ENCODE results near the gene MRPL33.

The MRPL33 gene

GRCh38 chr2:27776097-27776496, 4.6 kb downstream of the MRPL33 start:
- in situ Hi-C loops (cut with HindIII; ENCODE audit: low sequenced_read_pairs) = no loop called here
- TF ChIP-seq CTCF (IDR thresholded peaks at IDR 0.05; ENCODE audit: low read depth, low read length, missing control alignments) = no peak
- no peak overlapping the region for H3K4me3 ChIP-seq (ENCODE audit: low read depth, low read length)
- DNase-seq (ENCODE audit: low read depth) = no peak

GRCh38 chr2:27776696-27777095, 5.2 kb downstream of the MRPL33 start:
- no peak overlapping the region for H3K4me3 ChIP-seq (ENCODE audit: low read depth, low read length)
- in situ Hi-C loops (cut with HindIII; ENCODE audit: low sequenced_read_pairs) = no loop called here
- no peak for DNase-seq (ENCODE audit: low read depth)
- no peak for TF ChIP-seq CTCF (IDR thresholded peaks at IDR 0.05; ENCODE audit: low read depth, low read length, missing control alignments)

- in situ Hi-C loops (cut with HindIII; ENCODE audit: low sequenced_read_pairs) = no loop called here
- no peak for TF ChIP-seq CTCF (IDR thresholded peaks at IDR 0.05; ENCODE audit: low read depth, low read length, missing control alignments)
- no peak for DNase-seq (ENCODE audit: low read depth)
- no peak overlapping the region for H3K4me3 ChIP-seq (ENCODE audit: low read depth, low read length)
Measured at GRCh38 chr2:27779417-27780055, 8.0 kb downstream of the MRPL33 start.

GRCh38 chr2:27781496-27781895, 10.0 kb downstream of the MRPL33 start:
- DNase-seq (ENCODE audit: low read depth) = no peak
- in situ Hi-C loops (cut with HindIII; ENCODE audit: low sequenced_read_pairs) = no loop called here
- H3K4me3 ChIP-seq (ENCODE audit: low read depth, low read length) = no peak overlapping the region
- no peak for TF ChIP-seq CTCF (IDR thresholded peaks at IDR 0.05; ENCODE audit: low read depth, low read length, missing control alignments)

GRCh38 chr2:27782701-27783100, 11.2 kb downstream of the MRPL33 start:
- DNase-seq (ENCODE audit: low read depth) = no peak
- in situ Hi-C loops (cut with HindIII; ENCODE audit: low sequenced_read_pairs) = no loop called here
- H3K4me3 ChIP-seq (ENCODE audit: low read depth, low read length) = no peak overlapping the region
- no peak for TF ChIP-seq CTCF (IDR thresholded peaks at IDR 0.05; ENCODE audit: low read depth, low read length, missing control alignments)

GRCh38 chr2:27790796-27791195, 19.3 kb downstream of the MRPL33 start:
- no peak for TF ChIP-seq CTCF (IDR thresholded peaks at IDR 0.05; ENCODE audit: low read depth, low read length, missing control alignments)
- in situ Hi-C loops (cut with HindIII; ENCODE audit: low sequenced_read_pairs) = no loop called here
- DNase-seq (ENCODE audit: low read depth) = no peak

More at GRCh38 chr2:27790796-27791195, 19.3 kb downstream of the MRPL33 start:
- no peak overlapping the region for H3K4me3 ChIP-seq (ENCODE audit: low read depth, low read length)

Measured in astrocyte of the cerebellum (primary cell).